NCI-H82 (cell line): ENCODE results near the gene PRPH.
A peak's percentile ranks its signal among the peaks of the same experiment; 100 is the strongest.
"Not testable (repeated sequence)": the region's sequence is repeated elsewhere in the genome, so short reads cannot be mapped to it uniquely, and the experiment has no call there.

ENCODE experiments used
- DNase-seq: peaks from one replicate; lab custom pipeline; 2025; lab: John Stamatoyannopoulos, UW

PRPH gene

GRCh38 chr12:49301760-49302159, 6.8 kb downstream of the PRPH start:
- DNase-seq: peak; percentile 66

GRCh38 chr12:49304161-49304560, 9.2 kb downstream of the PRPH start:
- peak; percentile 45 for DNase-seq

- DNase-seq: no peak
Measured at GRCh38 chr12:49305762-49306510, 11.0 kb downstream of the PRPH start.

GRCh38 chr12:49309386-49309785, 14.4 kb downstream of the PRPH start:
- DNase-seq: no peak

GRCh38 chr12:49310451-49311000, 15.6 kb downstream of the PRPH start:
- not testable (repeated sequence) for DNase-seq

- DNase-seq: no peak
Measured at GRCh38 chr12:49314811-49315210, 19.9 kb downstream of the PRPH start.

- not testable (repeated sequence) for DNase-seq
Measured at GRCh38 chr12:49317118-49317517, 22.2 kb downstream of the PRPH start.

- DNase-seq: not testable (repeated sequence)
Measured at GRCh38 chr12:49320411-49321103, 25.6 kb downstream of the PRPH start.

GRCh38 chr12:49322367-49322707, 27.4 kb downstream of the PRPH start:
- no peak for DNase-seq

- DNase-seq: peak; percentile 100
Measured at GRCh38 chr12:49322708-49323523, 28.0 kb downstream of the PRPH start, which contains the start of gene TROAP. TSS of gene TROAP (plus strand) at chr12:49323255. CDS start at chr12:49323609, 354 bp downstream.

- DNase-seq: no peak
Measured at GRCh38 chr12:49323524-49324097, 28.7 kb downstream of the PRPH start.

GRCh38 chr12:49325606-49326005, 30.7 kb downstream of the PRPH start:
- DNase-seq: no peak

- DNase-seq: no peak
Measured at GRCh38 chr12:49327368-49327767, 32.4 kb downstream of the PRPH start.

- no peak for DNase-seq
Measured at GRCh38 chr12:49327887-49328286, 32.9 kb downstream of the PRPH start.

GRCh38 chr12:49328816-49329215, 33.9 kb downstream of the PRPH start:
- DNase-seq: no peak

GRCh38 chr12:49330032-49330619, 35.2 kb downstream of the PRPH start:
- no peak for DNase-seq

- peak; percentile 30 for DNase-seq
Measured at GRCh38 chr12:49330631-49331379, 35.9 kb downstream of the PRPH start.

- peak; percentile 74 for DNase-seq
Measured at GRCh38 chr12:49331380-49332222, 36.7 kb downstream of the PRPH start.

- DNase-seq: no peak
Measured at GRCh38 chr12:49332441-49332861, 37.5 kb downstream of the PRPH start.

GRCh38 chr12:49332891-49333371, 38.0 kb downstream of the PRPH start:
- DNase-seq: no peak
